H9 (cell line): ENCODE results near the gene KRT71. TPM values are rescaled to one million over a fixed set of nuclear protein-coding genes. Genes with fewer than 3 reads are reported as not detected.
"Not testable (repeated sequence)": the region's sequence is repeated elsewhere in the genome, so short reads cannot be mapped to it uniquely, and the experiment has no call there.

Experiments
- DNase-seq: peaks from one replicate; pipeline ENCODE4 v3.0.0-alpha.2; 2017
- H2AFZ ChIP-seq: one replicate; pipeline ENCODE4 v1.6.1; 2013; ENCODE audit warnings: mild to moderate bottlenecking, low read length, control low read depth, moderate library complexity
- H2AK5ac ChIP-seq: 2 replicates; pipeline ENCODE4 v1.6.1; 2013; ENCODE audit warnings: low read length, control low read depth, mixed read lengths; ENCODE audit not compliant: insufficient read length
- H2BK120ac ChIP-seq: one replicate; pipeline ENCODE4 v1.6.1; 2013; ENCODE audit warnings: low read depth, mild to moderate bottlenecking, low read length, control low read depth, inconsistent platforms; ENCODE audit not compliant: poor library complexity, severe bottlenecking
- H2BK12ac ChIP-seq: 2 replicates; pipeline ENCODE4 v1.6.1; 2013; ENCODE audit warnings: low read length, control low read depth, mixed read lengths, low read depth; ENCODE audit not compliant: insufficient read length
- H2BK15ac ChIP-seq: 2 replicates; pipeline ENCODE4 v1.6.1; 2013; ENCODE audit warnings: low read depth, low read length, control low read depth
- H2BK20ac ChIP-seq: one replicate; pipeline ENCODE4 v1.6.1; 2013; ENCODE audit warnings: low read depth, mild to moderate bottlenecking, low read length, control low read depth, inconsistent platforms; ENCODE audit not compliant: poor library complexity, severe bottlenecking
- H2BK5ac ChIP-seq: 2 replicates; pipeline ENCODE4 v1.6.1; 2013; ENCODE audit warnings: low read length, control low read depth, mixed read lengths; ENCODE audit not compliant: insufficient read length
- H3K14ac ChIP-seq: 2 replicates; pipeline ENCODE4 v1.6.1; 2013; ENCODE audit warnings: low read length, control low read depth; ENCODE audit not compliant: insufficient read depth
- H3K18ac ChIP-seq: 2 replicates; pipeline ENCODE4 v1.6.1; 2013; ENCODE audit warnings: low read depth, mild to moderate bottlenecking, mixed read lengths, low read length, control low read depth; ENCODE audit not compliant: insufficient read length
- H3K23ac ChIP-seq: 2 replicates; pipeline ENCODE4 v1.6.1; 2013; ENCODE audit warnings: low read length, control low read depth, mixed read lengths, low read depth; ENCODE audit not compliant: insufficient read length
- H3K23me2 ChIP-seq: 2 replicates; pipeline ENCODE4 v1.6.1; 2013; ENCODE audit warnings: low read depth, mild to moderate bottlenecking, mixed read lengths, low read length, control low read depth; ENCODE audit not compliant: insufficient read length, poor library complexity, severe bottlenecking
- H3K27ac ChIP-seq: 2 replicates; pipeline ENCODE4 v1.5.1; 2013; ENCODE audit warnings: low read length, control low read depth, mixed read lengths, low read depth; ENCODE audit not compliant: insufficient read length
- H3K27me3 ChIP-seq: 2 replicates; pipeline ENCODE4 v1.6.1; 2013; ENCODE audit warnings: low read length, control low read depth, inconsistent platforms; ENCODE audit not compliant: insufficient read depth
- H3K4ac ChIP-seq: 2 replicates; pipeline ENCODE4 v1.6.1; 2013; ENCODE audit warnings: low read depth, mild to moderate bottlenecking, control low read depth, inconsistent platforms, low read length, moderate library complexity
- H3K4me1 ChIP-seq: 2 replicates; pipeline ENCODE4 v1.6.1; 2013; ENCODE audit warnings: low read length, control low read depth, inconsistent platforms; ENCODE audit not compliant: insufficient read depth
- H3K4me2 ChIP-seq: 2 replicates; pipeline ENCODE4 v1.6.1; 2013; ENCODE audit warnings: low read length, control low read depth, mixed read lengths; ENCODE audit not compliant: insufficient read length, insufficient read depth
- H3K56ac ChIP-seq: 2 replicates; pipeline ENCODE4 v1.6.1; 2013; ENCODE audit warnings: low read depth, mild to moderate bottlenecking, mixed read lengths, low read length, control low read depth; ENCODE audit not compliant: insufficient read length
- H3K79me1 ChIP-seq: 2 replicates; pipeline ENCODE4 v1.6.1; 2013; ENCODE audit warnings: low read depth, mild to moderate bottlenecking, moderate library complexity, low read length, control low read depth, inconsistent platforms; ENCODE audit not compliant: insufficient read depth, poor library complexity, severe bottlenecking
- H3K79me2 ChIP-seq: 2 replicates; pipeline ENCODE4 v1.6.1; 2013; ENCODE audit warnings: low read length, control low read depth, inconsistent platforms; ENCODE audit not compliant: insufficient read depth
- H3K9ac ChIP-seq: 2 replicates; pipeline ENCODE4 v1.6.1; 2013; ENCODE audit warnings: low read length, control low read depth, mixed read lengths; ENCODE audit not compliant: insufficient read length; ENCODE audit errors: extremely low read depth
- H3K9me3 ChIP-seq: one replicate; pipeline ENCODE4 v1.6.1; 2013; ENCODE audit warnings: low read depth, low read length, inconsistent platforms; ENCODE audit not compliant: control insufficient read depth
- H3T11ph ChIP-seq: one replicate; pipeline ENCODE4 v1.6.1; 2013; ENCODE audit warnings: mild to moderate bottlenecking, low read length, control low read depth, inconsistent platforms
- H4K20me1 ChIP-seq: one replicate; pipeline ENCODE4 v1.6.1; 2013; ENCODE audit not compliant: control insufficient read depth, insufficient read length, insufficient read depth
- H4K5ac ChIP-seq: 2 replicates; pipeline ENCODE4 v1.6.1; 2013; ENCODE audit warnings: low read depth, mild to moderate bottlenecking, mixed read lengths, low read length, control low read depth; ENCODE audit not compliant: insufficient read length
- H4K8ac ChIP-seq: replicated peaks from 2 replicates; pipeline ENCODE4 v1.6.1; 2013; ENCODE audit warnings: low read length, control low read depth, mixed read lengths, low read depth; ENCODE audit not compliant: insufficient read length
- H4K91ac ChIP-seq: 2 replicates; pipeline ENCODE4 v1.6.1; 2013; ENCODE audit warnings: low read depth, mild to moderate bottlenecking, moderate library complexity, mixed read lengths, low read length, control low read depth; ENCODE audit not compliant: insufficient read length
- H3K27ac Mint-ChIP-seq, 3 experiments: 2 replicates in 2 of 3; 3 replicates in 1 of 3; pipeline ENCODE4 v1.8.0; 2020 to 2021; ENCODE audit warnings: mixed read lengths in 3 of 3, mild to moderate bottlenecking in 1 of 3, moderate library complexity in 1 of 3
- H3K27me3 Mint-ChIP-seq: 2 replicates; pipeline ENCODE4 v1.8.0; 2021; ENCODE audit warnings: low read depth, mild to moderate bottlenecking, moderate library complexity, mixed read lengths
- H3K36me3 Mint-ChIP-seq, 3 experiments: 2 replicates in 2 of 3; 3 replicates in 1 of 3; pipeline ENCODE4 v1.8.0; 2020 to 2021; ENCODE audit warnings: low read depth in 3 of 3, mixed read lengths in 3 of 3; ENCODE audit not compliant: insufficient read depth in 1 of 3
- H3K4me1 Mint-ChIP-seq, 2 experiments: 2 replicates each; pipeline ENCODE4 v1.8.0; 2020; ENCODE audit warnings: mixed read lengths in 2 of 2
- H3K4me3 Mint-ChIP-seq, 2 experiments: 2 replicates in 1 of 2; 3 replicates in 1 of 2; pipeline ENCODE4 v1.8.0; 2020 to 2021; ENCODE audit warnings: mild to moderate bottlenecking in 2 of 2, mixed read lengths in 2 of 2, moderate library complexity in 1 of 2
- H3K9me3 Mint-ChIP-seq, 2 experiments: 2 replicates in 1 of 2; 3 replicates in 1 of 2; pipeline ENCODE4 v1.8.0; 2020; ENCODE audit warnings: mild to moderate bottlenecking in 2 of 2, mixed read lengths in 2 of 2, moderate library complexity in 1 of 2
- WGBS: extraction: QIAGEN DNeasy Blood & Tissue Kit; methylation state at CpG from one replicate; pipeline ENCODE4 v1.1.7; 2013; ENCODE audit warnings: missing lambda C conversion rate, low lambda C conversion rate, mixed read lengths; ENCODE audit not compliant: insufficient read length; ENCODE audit errors: extremely low coverage; 5-methylcytosine and 5-hydroxymethylcytosine counted together
- total RNA-seq: library from RNA; stranded (reverse); gene quantifications from 2 replicates; pipeline ENCODE4 v1.2.1, GENCODE V29; 2021
- TF ChIP-seq, protein P1 (sequence below): fragments of 200-600 bp; sonication (generic); conservative IDR thresholded peaks from 3 replicates; pipeline ENCODE4 v1.8.0; 2021; ENCODE audit warnings: antibody characterized with exemption, mild to moderate bottlenecking

Gene KRT71
- total RNA-seq, 1 experiment from 2014 or later = not detected

DNA sequence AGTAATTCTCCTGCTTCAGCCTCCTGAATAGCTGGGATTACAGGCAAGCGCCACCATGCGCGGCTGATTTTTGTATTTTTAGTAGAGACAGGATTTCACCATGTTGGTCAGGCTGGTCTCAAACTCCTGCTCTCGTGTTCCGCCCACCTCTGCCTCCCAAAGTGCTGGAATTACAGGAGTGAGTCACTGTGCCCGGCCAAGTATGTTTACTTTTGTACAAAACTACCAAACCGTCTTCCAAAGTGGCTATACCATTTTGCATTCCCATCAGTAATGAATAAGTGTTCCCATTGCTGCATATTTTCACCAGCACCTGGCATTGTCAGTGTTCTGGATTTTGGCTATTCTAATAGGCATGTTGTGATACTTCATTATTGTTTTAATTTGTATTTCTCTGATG, 51.5 kb downstream of the KRT71 start:
- Histone ChIP-seq H4K8ac (no peak overlapping the region), H3K14ac (no peak overlapping the region), H3T11ph (no peak overlapping the region), H2BK20ac (no peak overlapping the region), H2BK12ac (no peak overlapping the region), H2AK5ac (no peak overlapping the region), H2BK5ac (no peak overlapping the region), H3K27me3 (no peaks in the 10 kb centered on the region), H3K4me1 (no peaks in the 10 kb centered on the region), H3K9me3 (no peaks in the 10 kb centered on the region), H3K4me2 (no peak overlapping the region), H3K56ac (no peak overlapping the region), H4K91ac (no peak overlapping the region), H3K23ac (no peak overlapping the region), H2BK15ac (no peak overlapping the region), H4K20me1 (no peaks in the 10 kb centered on the region), H2BK120ac (no peak overlapping the region), H3K79me1 (no peaks in the 10 kb centered on the region), H3K23me2 (no peaks in the 10 kb centered on the region), H3K4ac (no peak overlapping the region), H3K79me2 (no peaks in the 10 kb centered on the region), H3K18ac (no peak overlapping the region), H3K27ac (no peak overlapping the region), H4K5ac (no peak overlapping the region), H3K9ac (no peak overlapping the region), H2AFZ (no peak overlapping the region)
- DNase-seq = no peak
- Mint-ChIP-seq H3K9me3 (0 out of 5 replicates have a peak, but pooled peaks cover 0 to 3% of the 10 kb centered on the region in 2 experiments), H3K4me1 (peaks cover 8 to 15% of the 10 kb centered on the region in 2 experiments), H3K36me3 (no peaks in the 10 kb centered on the region), H3K27ac (no peak overlapping the region), H3K4me3 (no peak overlapping the region), H3K27me3 (no peaks in the 10 kb centered on the region; the same call in 1 of the 2 replicates)
- TF ChIP-seq, protein P1, sequence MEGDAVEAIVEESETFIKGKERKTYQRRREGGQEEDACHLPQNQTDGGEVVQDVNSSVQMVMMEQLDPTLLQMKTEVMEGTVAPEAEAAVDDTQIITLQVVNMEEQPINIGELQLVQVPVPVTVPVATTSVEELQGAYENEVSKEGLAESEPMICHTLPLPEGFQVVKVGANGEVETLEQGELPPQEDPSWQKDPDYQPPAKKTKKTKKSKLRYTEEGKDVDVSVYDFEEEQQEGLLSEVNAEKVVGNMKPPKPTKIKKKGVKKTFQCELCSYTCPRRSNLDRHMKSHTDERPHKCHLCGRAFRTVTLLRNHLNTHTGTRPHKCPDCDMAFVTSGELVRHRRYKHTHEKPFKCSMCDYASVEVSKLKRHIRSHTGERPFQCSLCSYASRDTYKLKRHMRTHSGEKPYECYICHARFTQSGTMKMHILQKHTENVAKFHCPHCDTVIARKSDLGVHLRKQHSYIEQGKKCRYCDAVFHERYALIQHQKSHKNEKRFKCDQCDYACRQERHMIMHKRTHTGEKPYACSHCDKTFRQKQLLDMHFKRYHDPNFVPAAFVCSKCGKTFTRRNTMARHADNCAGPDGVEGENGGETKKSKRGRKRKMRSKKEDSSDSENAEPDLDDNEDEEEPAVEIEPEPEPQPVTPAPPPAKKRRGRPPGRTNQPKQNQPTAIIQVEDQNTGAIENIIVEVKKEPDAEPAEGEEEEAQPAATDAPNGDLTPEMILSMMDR = no peak
- no CpG with 5 or more reads among the region's 7 CpGs for WGBS

DNA sequence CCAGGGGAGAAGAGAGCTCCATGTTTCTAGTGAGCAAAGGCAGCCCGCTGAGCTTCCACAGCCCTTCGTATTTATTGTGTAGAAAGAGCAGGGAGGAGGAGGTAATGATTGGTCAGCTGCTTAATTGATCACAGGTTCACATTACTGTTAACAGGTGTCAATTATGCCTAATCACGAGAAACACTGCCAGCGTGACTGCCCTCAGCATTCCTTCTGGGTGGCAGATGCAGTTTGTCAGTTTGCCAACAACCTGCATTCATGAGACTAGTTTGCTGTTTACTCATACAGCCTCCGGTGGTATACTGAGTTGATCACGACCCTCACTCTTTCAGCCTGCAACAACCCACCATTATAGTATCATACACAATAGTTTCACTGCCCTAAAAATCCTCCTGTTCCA, 52.4 kb downstream of the KRT71 start:
- not testable (repeated sequence) for H3K79me2 ChIP-seq, H2BK120ac ChIP-seq, H3K9ac ChIP-seq, H3K4ac ChIP-seq, H2AK5ac ChIP-seq, H3K79me1 ChIP-seq, H3K14ac ChIP-seq, DNase-seq, H3K56ac ChIP-seq, H3K27me3 ChIP-seq, H4K8ac ChIP-seq, H3K4me2 ChIP-seq, H4K91ac ChIP-seq, H2BK12ac ChIP-seq, H4K20me1 ChIP-seq, H3K18ac ChIP-seq, H3K27me3 Mint-ChIP-seq, H3T11ph ChIP-seq, H3K36me3 Mint-ChIP-seq, H3K4me3 Mint-ChIP-seq, H3K9me3 Mint-ChIP-seq, H3K4me1 ChIP-seq, H2BK5ac ChIP-seq, H2BK20ac ChIP-seq, H3K9me3 ChIP-seq, H3K27ac Mint-ChIP-seq, H4K5ac ChIP-seq, H3K27ac ChIP-seq, H2AFZ ChIP-seq, H3K23ac ChIP-seq, H3K23me2 ChIP-seq, H2BK15ac ChIP-seq
- no CpG with 5 or more reads among the region's 6 CpGs for WGBS
- peaks cover 18 to 24% of the 10 kb centered on the region in 2 experiments for H3K4me1 Mint-ChIP-seq
